Measurements from ENCODE around the gene FREM3. TPM values are rescaled to one million over a fixed set of nuclear protein-coding genes. Genes with fewer than 3 reads are reported as not detected.
"Not testable (repeated sequence)": the region's sequence is repeated elsewhere in the genome, so short reads cannot be mapped to it uniquely, and the experiment has no call there.

FREM3 gene
- under 1 TPM in 1 of 3 donors, not detected in 2; 0.15 TPM for total RNA-seq

DNA sequence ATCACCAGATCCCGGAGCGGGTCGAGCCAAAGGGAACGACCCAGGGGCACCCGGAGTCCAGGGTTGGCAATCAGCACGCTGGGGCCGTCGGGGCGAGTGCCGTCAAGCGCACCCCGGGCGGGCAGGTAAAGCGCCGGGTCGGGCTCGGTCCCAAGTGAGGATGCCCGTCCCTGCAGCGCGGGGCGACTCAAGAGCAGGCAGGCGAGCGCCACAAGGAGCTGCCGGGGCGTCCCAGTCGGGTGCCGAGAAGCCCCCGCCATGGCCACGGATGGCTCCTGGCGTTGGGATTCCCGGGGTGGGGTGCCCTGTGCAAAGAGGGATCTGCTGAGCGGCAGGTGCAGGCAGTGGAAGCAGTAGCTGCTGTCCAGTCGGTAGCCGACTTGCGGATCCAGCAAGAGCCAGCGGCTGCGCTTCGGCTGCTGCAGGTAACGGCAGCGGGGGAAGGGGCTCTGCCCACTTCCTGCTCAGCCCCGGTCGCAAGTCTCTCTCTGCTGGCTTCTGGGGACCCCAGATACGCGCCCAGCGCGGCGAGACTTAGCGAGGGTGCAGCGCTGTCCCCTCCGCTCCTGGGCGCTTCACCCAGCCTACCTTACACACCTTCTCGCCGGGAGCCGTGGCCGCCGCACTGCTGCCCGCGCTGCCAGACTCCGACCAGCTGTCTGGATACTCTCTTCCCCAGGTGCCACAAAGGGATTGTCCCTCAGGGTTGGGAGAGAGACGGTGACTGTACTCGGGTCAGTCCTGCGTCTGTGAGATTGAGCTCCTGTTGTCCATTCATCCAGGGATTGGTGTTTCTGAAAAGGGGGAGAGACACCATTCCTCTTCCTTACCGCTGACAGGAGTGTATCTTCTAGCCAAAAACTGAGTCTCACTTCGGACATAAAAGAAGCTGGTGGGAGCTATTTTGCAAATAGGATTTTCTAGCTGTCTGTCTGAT, at the start of gene FREM3:
Gene FREM3, minus strand, starts transcription at position 260 of the 937 bp plus-strand sequence. Its CDS starts 0 bp downstream, at position 260.
- Histone ChIP-seq H3K9me3 (no peaks in the 10 kb centered on the region), H3K27me3 (peaks cover 0 to 30% of the 10 kb centered on the region in 2 donors), H3K36me3 (no peaks in the 10 kb centered on the region), H3K4me1 (peaks cover 0 to 4% of the 10 kb centered on the region in 2 donors), H3K4me3 (peak within 1 kb of the TSS; percentile 31 to 61 (median 47)), H3K27ac (no peak within 1 kb of the TSS)
- TF ChIP-seq CTCF (IDR thresholded peaks at IDR 0.05) (no peak), POLR2AphosphoS5 (IDR thresholded peaks at IDR 0.05) (no peak), POLR2A (IDR thresholded peaks at IDR 0.05) (no peak)
- intact Hi-C loops (cut with DNase I; ENCODE audit: low total_unique reads): no loop called here
- DNase-seq (ENCODE audit: low spot score in 2 of 2): no peak

- no peak for TF ChIP-seq CTCF (IDR thresholded peaks at IDR 0.05)
- H3K27ac ChIP-seq: no peak overlapping the region
- no peak overlapping the region for H3K4me3 ChIP-seq
- DNase-seq (ENCODE audit: low spot score in 2 of 2): no peak
- no peaks in the 10 kb centered on the region for H3K36me3 ChIP-seq
- H3K27me3 ChIP-seq: no peaks in the 10 kb centered on the region
- H3K4me1 ChIP-seq: no peaks in the 10 kb centered on the region
- no peaks in the 10 kb centered on the region for H3K9me3 ChIP-seq
- intact Hi-C loops (cut with DNase I; ENCODE audit: low total_unique reads): no loop called here
These were observed 45.4 kb upstream of the FREM3 start for GRCh38 chr4:143745874-143746273.

- no peaks in the 10 kb centered on the region for H3K4me1 ChIP-seq
- DNase-seq (ENCODE audit: low spot score in 2 of 2): no peak
- H3K4me3 ChIP-seq: no peak overlapping the region
- H3K36me3 ChIP-seq: no peaks in the 10 kb centered on the region
- no peaks in the 10 kb centered on the region for H3K27me3 ChIP-seq
- TF ChIP-seq POLR2A (IDR thresholded peaks at IDR 0.05): no peak
- no peak for TF ChIP-seq POLR2AphosphoS5 (IDR thresholded peaks at IDR 0.05)
- TF ChIP-seq CTCF (IDR thresholded peaks at IDR 0.05): no peak
- no peaks in the 10 kb centered on the region for H3K9me3 ChIP-seq
- H3K27ac ChIP-seq: no peak overlapping the region
- intact Hi-C loops (cut with DNase I; ENCODE audit: low total_unique reads): no loop called here
These were observed 43.1 kb upstream of the FREM3 start for GRCh38 chr4:143743591-143743990.

DNA sequence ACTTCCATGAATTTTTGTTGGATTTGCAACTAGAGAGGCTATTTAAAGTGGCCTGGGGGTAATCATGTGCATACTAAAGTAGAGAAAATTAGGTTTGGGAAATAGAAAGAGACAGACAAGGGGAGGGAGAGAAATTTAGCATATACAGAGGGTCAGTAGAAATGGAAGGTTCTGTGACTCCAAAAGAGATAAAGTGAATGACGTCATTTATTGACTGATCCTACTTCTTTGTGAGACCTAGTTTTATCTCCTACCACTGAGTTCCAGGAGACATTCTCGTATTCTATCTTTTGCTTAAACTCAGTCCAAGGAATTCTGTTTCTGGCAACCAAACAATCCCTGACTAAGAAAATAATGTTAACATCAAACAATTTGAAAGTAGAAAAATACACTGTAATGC, 42.4 kb upstream of the FREM3 start:
- TF ChIP-seq POLR2AphosphoS5 (IDR thresholded peaks at IDR 0.05) (no peak), CTCF (IDR thresholded peaks at IDR 0.05) (no peak), POLR2A (IDR thresholded peaks at IDR 0.05) (no peak)
- intact Hi-C loops (cut with DNase I; ENCODE audit: low total_unique reads): no loop called here
- Histone ChIP-seq H3K27ac (no peak overlapping the region), H3K27me3 (no peaks in the 10 kb centered on the region), H3K36me3 (no peaks in the 10 kb centered on the region), H3K4me3 (no peak overlapping the region), H3K4me1 (no peaks in the 10 kb centered on the region), H3K9me3 (no peaks in the 10 kb centered on the region)
- no peak for DNase-seq (ENCODE audit: low spot score in 2 of 2)

- H3K9me3 ChIP-seq: no peaks in the 10 kb centered on the region
- no peaks in the 10 kb centered on the region for H3K27me3 ChIP-seq
- intact Hi-C loops (cut with DNase I; ENCODE audit: low total_unique reads): no loop called here
- no peak for DNase-seq (ENCODE audit: low spot score in 2 of 2)
- H3K4me3 ChIP-seq: no peak overlapping the region
- H3K27ac ChIP-seq: no peak overlapping the region
- no peaks in the 10 kb centered on the region for H3K36me3 ChIP-seq
- TF ChIP-seq POLR2AphosphoS5 (IDR thresholded peaks at IDR 0.05) (no peak), CTCF (IDR thresholded peaks at IDR 0.05) (no peak), POLR2A (IDR thresholded peaks at IDR 0.05) (no peak)
- H3K4me1 ChIP-seq: no peaks in the 10 kb centered on the region
These were observed 36.4 kb upstream of the FREM3 start for GRCh38 chr4:143736861-143737260.

DNA sequence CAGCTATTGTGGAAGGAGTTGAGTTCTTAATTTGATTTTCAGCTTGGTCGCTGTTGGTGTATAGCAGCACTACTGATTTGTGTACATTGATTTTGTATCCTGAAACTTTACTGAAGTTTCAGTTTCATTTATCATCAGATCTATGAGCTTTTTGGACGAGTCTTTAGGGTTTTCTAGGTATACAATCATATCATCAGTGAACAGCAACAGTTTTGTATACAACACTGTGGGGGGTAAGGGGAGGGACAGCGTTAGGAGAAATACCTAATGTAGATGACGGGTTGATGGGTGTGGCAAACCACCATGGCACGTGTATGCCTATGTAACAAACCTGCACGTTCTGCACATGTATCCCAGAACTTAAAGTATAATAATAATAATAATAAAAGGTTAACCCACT, 35.6 kb upstream of the FREM3 start:
- H3K27me3 ChIP-seq; intact Hi-C loops (cut with DNase I; ENCODE audit: low total_unique reads); DNase-seq (ENCODE audit: low spot score in 2 of 2); H3K9me3 ChIP-seq; H3K27ac ChIP-seq; H3K4me1 ChIP-seq; H3K4me3 ChIP-seq; H3K36me3 ChIP-seq: not testable (repeated sequence)
